HG03064 (cell line): Measurements from ENCODE around the gene WNT7B.

Experiments
- ATAC-seq: cut with Tn5 transposase; IDR thresholded peaks from one replicate; pipeline ENCODE4 v1.9.1; 2021; ENCODE audit warnings: low read depth; ENCODE audit not compliant: unreplicated experiment

The WNT7B gene

GRCh38 chr22:45960477-45961386, 16.2 kb downstream of the WNT7B start:
- no peak for ATAC-seq

GRCh38 chr22:45959719-45960476, 17.1 kb downstream of the WNT7B start:
- no peak for ATAC-seq

- ATAC-seq, result no peak
Observed at GRCh38 chr22:45958971-45959370, 18.0 kb downstream of the WNT7B start.

- ATAC-seq, result no peak
Observed at GRCh38 chr22:45957826-45958225, 19.1 kb downstream of the WNT7B start.

GRCh38 chr22:45953178-45953577, 23.8 kb downstream of the WNT7B start:
- no peak for ATAC-seq

GRCh38 chr22:45952553-45952952, 24.4 kb downstream of the WNT7B start:
- no peak for ATAC-seq

- ATAC-seq, result no peak
Observed at GRCh38 chr22:45952151-45952550, 24.8 kb downstream of the WNT7B start.

GRCh38 chr22:45949891-45950290, 27.1 kb downstream of the WNT7B start:
- no peak for ATAC-seq

- no peak for ATAC-seq
Observed at GRCh38 chr22:45949258-45949870, 27.6 kb downstream of the WNT7B start.

- no peak for ATAC-seq
Observed at GRCh38 chr22:45948081-45948648, 28.8 kb downstream of the WNT7B start.

- no peak for ATAC-seq
Observed at GRCh38 chr22:45946805-45947600, 30.0 kb downstream of the WNT7B start.

- ATAC-seq, result no peak
Observed at GRCh38 chr22:45945621-45946106, 31.3 kb downstream of the WNT7B start.

- ATAC-seq, result no peak
Observed at GRCh38 chr22:45942787-45943493, 34.0 kb downstream of the WNT7B start.

- ATAC-seq, result no peak
Observed at GRCh38 chr22:45942344-45942743, 34.6 kb downstream of the WNT7B start.

GRCh38 chr22:45938913-45939312, 38.0 kb downstream of the WNT7B start:
- ATAC-seq, result no peak

- ATAC-seq, result no peak
Observed at GRCh38 chr22:45937960-45938359, 39.0 kb downstream of the WNT7B start.

- no peak for ATAC-seq
Observed at GRCh38 chr22:45935573-45935972, 41.4 kb downstream of the WNT7B start.

- no peak for ATAC-seq
Observed at GRCh38 chr22:45934659-45935341, 42.2 kb downstream of the WNT7B start.

- ATAC-seq, result no peak
Observed at GRCh38 chr22:45934168-45934564, 42.8 kb downstream of the WNT7B start.
